Loucy (cell line): Measurements from ENCODE around the gene SGCA.

ENCODE experiments used
- H2AFZ ChIP-seq: fragments of 200-600 bp; sonication (generic); 2 replicates; pipeline ENCODE4 v1.6.0; 2016; ENCODE audit warnings: antibody characterized with exemption, mild to moderate bottlenecking, low read length, moderate library complexity
- H3F3A ChIP-seq: fragments of 200-600 bp; 2 replicates; pipeline ENCODE4 v1.6.0; 2016; ENCODE audit warnings: antibody characterized with exemption, low read depth, mild to moderate bottlenecking
- H3K27me3 ChIP-seq: fragments of 200-600 bp; sonication (generic); 2 replicates; pipeline ENCODE4 v1.6.1; 2014; ENCODE audit warnings: low read length, mild to moderate bottlenecking; ENCODE audit not compliant: insufficient read depth, poor library complexity, severe bottlenecking
- H3K36me3 ChIP-seq: fragments of 200-600 bp; sonication (generic); 2 replicates; pipeline ENCODE4 v1.6.1; 2016; ENCODE audit warnings: low read length; ENCODE audit not compliant: insufficient read depth
- H3K4me1 ChIP-seq: fragments of 200-600 bp; sonication (generic); 2 replicates; pipeline ENCODE4 v1.5.1; 2014; ENCODE audit warnings: low read length, mild to moderate bottlenecking; ENCODE audit not compliant: insufficient read depth, poor library complexity, severe bottlenecking
- H3K4me2 ChIP-seq: fragments of 200-600 bp; sonication (generic); 2 replicates; pipeline ENCODE4 v1.6.0; 2014; ENCODE audit warnings: antibody characterized with exemption, low read length, low read depth, mild to moderate bottlenecking; ENCODE audit not compliant: poor library complexity, severe bottlenecking
- H3K4me3 ChIP-seq: fragments of 200-600 bp; sonication (generic); 2 replicates; pipeline ENCODE4 v1.5.1; 2014; ENCODE audit warnings: low read length, mild to moderate bottlenecking, mixed read lengths; ENCODE audit not compliant: poor library complexity, severe bottlenecking
- H3K79me2 ChIP-seq: fragments of 200-600 bp; sonication (generic); 2 replicates; pipeline ENCODE4 v1.6.1; 2014; ENCODE audit warnings: low read length; ENCODE audit not compliant: insufficient read depth
- H3K9ac ChIP-seq: fragments of 200-600 bp; sonication (generic); 2 replicates; pipeline ENCODE4 v1.6.0; 2014; ENCODE audit warnings: mild to moderate bottlenecking, low read depth, low read length, moderate library complexity; ENCODE audit not compliant: poor library complexity, severe bottlenecking
- H3K9me2 ChIP-seq: fragments of 200-600 bp; sonication (generic); replicated peaks from 2 replicates; pipeline ENCODE4 v1.6.1; 2016; ENCODE audit warnings: low read depth, low read length, mixed read lengths
- H3K9me3 ChIP-seq: fragments of 200-600 bp; sonication (generic); 2 replicates; pipeline ENCODE4 v1.6.1; 2014; ENCODE audit warnings: mild to moderate bottlenecking, antibody characterized with exemption, low read length, low read depth; ENCODE audit not compliant: insufficient read depth
- H4K20me1 ChIP-seq: fragments of 200-600 bp; sonication (generic); 2 replicates; pipeline ENCODE4 v1.6.0; 2014; ENCODE audit warnings: antibody characterized with exemption, low read length, mild to moderate bottlenecking; ENCODE audit not compliant: insufficient read depth, poor library complexity, severe bottlenecking
- EZH2phosphoT487 ChIP-seq: fragments of 200-600 bp; IDR thresholded peaks from 2 replicates; pipeline ENCODE4 v1.6.1; 2018; ENCODE audit warnings: antibody characterized with exemption, mild to moderate bottlenecking, moderate library complexity, borderline replicate concordance
- TF ChIP-seq, protein P1 (sequence below): fragments of 200-600 bp; sonication (generic); conservative IDR thresholded peaks from 2 replicates; pipeline ENCODE4 v1.5.1; 2014; ENCODE audit warnings: mild to moderate bottlenecking, antibody characterized with exemption, low read length

The SGCA gene

DNA sequence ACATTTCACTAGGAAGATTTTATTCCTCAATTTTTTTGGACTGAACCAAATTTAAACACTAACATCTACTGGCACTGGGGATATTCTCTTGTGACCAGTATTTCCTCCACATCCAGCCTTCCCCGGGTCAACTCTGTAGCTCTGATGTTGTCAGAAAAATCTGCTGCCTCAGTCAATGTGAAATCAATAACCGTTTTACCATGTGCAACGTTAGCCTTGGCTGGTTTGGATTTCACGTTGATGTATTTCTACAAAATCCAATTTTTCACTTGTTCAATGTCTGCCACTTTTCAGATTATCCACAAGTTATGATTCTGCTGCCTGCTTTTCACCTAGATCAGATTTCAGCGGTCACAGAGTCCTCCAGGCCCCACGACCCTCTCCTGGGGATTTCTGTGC, 7.1 kb downstream of the SGCA start:
- Histone ChIP-seq H3K4me3 (no peak overlapping the region), H3K9me2 (no peaks in the 10 kb centered on the region), H3K27me3 (no peaks in the 10 kb centered on the region), H3K79me2 (no peaks in the 10 kb centered on the region), H2AFZ (no peak overlapping the region), H4K20me1 (no peaks in the 10 kb centered on the region), H3K9me3 (no peaks in the 10 kb centered on the region), H3K9ac (no peak overlapping the region), H3K4me2 (no peak overlapping the region), H3K36me3 (no peaks in the 10 kb centered on the region), H3K4me1 (no peaks in the 10 kb centered on the region), H3F3A (no peaks in the 10 kb centered on the region)
- no peak for TF ChIP-seq EZH2phosphoT487
- TF ChIP-seq, protein P1, sequence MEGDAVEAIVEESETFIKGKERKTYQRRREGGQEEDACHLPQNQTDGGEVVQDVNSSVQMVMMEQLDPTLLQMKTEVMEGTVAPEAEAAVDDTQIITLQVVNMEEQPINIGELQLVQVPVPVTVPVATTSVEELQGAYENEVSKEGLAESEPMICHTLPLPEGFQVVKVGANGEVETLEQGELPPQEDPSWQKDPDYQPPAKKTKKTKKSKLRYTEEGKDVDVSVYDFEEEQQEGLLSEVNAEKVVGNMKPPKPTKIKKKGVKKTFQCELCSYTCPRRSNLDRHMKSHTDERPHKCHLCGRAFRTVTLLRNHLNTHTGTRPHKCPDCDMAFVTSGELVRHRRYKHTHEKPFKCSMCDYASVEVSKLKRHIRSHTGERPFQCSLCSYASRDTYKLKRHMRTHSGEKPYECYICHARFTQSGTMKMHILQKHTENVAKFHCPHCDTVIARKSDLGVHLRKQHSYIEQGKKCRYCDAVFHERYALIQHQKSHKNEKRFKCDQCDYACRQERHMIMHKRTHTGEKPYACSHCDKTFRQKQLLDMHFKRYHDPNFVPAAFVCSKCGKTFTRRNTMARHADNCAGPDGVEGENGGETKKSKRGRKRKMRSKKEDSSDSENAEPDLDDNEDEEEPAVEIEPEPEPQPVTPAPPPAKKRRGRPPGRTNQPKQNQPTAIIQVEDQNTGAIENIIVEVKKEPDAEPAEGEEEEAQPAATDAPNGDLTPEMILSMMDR, result no peak

DNA sequence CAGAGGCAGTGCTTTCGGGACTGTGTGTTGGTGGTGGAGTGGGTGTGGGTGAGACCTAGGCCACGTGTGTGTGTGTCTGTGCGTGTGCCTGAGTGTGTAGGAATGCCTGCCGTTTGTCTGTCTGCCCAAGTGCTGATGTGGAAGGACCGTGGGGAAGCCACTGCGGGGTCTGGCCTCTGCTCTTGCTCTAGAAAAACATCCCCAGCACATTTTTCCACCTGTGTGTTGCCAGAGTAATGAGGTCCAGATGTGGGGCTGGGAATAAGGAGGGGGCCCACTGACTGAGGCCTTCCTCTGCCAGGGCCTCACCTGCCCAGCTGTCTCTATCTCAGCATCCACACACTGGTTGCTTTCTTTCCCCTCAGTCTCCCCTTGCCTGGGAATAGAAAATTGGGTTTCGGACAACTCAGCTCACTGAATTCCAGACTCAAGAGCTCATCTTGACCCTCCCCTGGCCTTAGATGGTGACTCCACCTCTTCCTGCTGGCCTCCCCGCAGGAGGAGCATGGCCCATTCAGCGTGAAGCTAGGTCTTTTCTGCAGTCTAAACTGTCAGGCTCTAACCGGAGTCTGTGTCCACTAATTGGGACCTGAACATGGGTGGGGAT, 7.6 kb downstream of the SGCA start:
- no peaks in the 10 kb centered on the region for H3K27me3 ChIP-seq
- H3K9ac ChIP-seq, result no peak overlapping the region
- H2AFZ ChIP-seq, result no peak overlapping the region
- TF ChIP-seq EZH2phosphoT487, result no peak
- TF ChIP-seq, protein P1, result no peak
- H3K9me3 ChIP-seq, result no peaks in the 10 kb centered on the region
- no peak overlapping the region for H3K4me2 ChIP-seq
- no peaks in the 10 kb centered on the region for H3F3A ChIP-seq
- H3K4me3 ChIP-seq, result no peak overlapping the region
- no peaks in the 10 kb centered on the region for H3K4me1 ChIP-seq
- H3K79me2 ChIP-seq, result no peaks in the 10 kb centered on the region
- no peaks in the 10 kb centered on the region for H3K9me2 ChIP-seq
- no peaks in the 10 kb centered on the region for H3K36me3 ChIP-seq
- no peaks in the 10 kb centered on the region for H4K20me1 ChIP-seq

DNA sequence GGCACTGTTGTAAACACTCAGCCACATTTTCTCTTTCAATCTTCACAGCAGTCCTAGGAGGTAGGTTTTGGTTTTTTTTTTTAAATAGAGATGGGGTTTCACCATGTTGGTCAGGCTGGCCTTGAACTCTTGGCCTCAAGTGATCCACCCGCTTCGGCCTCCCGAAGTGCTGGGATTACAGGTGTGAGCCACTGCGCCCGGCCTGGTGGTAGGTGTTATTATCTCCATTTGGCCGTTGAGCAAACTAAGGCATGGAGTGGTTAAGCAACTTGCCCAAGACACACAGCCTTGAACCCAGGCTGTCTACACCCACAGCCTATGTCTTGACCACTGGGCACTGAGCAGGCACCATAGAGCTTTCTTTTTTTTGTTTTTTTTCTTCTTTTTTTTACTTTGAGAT, 8.6 kb downstream of the SGCA start:
- no peaks in the 10 kb centered on the region for H3F3A ChIP-seq

More for the DNA sequence above, 8.6 kb downstream of the SGCA start:
- no peaks in the 10 kb centered on the region for H4K20me1 ChIP-seq
- H3K4me3 ChIP-seq, result no peak overlapping the region
- H3K4me2 ChIP-seq, result no peak overlapping the region
- TF ChIP-seq, protein P1, result no peak
- no peak for TF ChIP-seq EZH2phosphoT487
- no peaks in the 10 kb centered on the region for H3K36me3 ChIP-seq
- no peak overlapping the region for H2AFZ ChIP-seq
- H3K9me2 ChIP-seq, result no peaks in the 10 kb centered on the region
- H3K79me2 ChIP-seq, result no peaks in the 10 kb centered on the region
- no peaks in the 10 kb centered on the region for H3K27me3 ChIP-seq
- no peak overlapping the region for H3K9ac ChIP-seq
- H3K9me3 ChIP-seq, result no peaks in the 10 kb centered on the region
- no peaks in the 10 kb centered on the region for H3K4me1 ChIP-seq
